Kidney epithelial cell (primary cell): Measurements from ENCODE around the gene NPHP4. TPM values are rescaled to one million over a fixed set of nuclear protein-coding genes. Genes with fewer than 3 reads are reported as not detected.
A peak's percentile ranks its signal among the peaks of the same experiment; 100 is the strongest.

Experiments
- DNase-seq: peaks from one replicate; pipeline ENCODE4 v3.0.0-alpha.2; 2010; ENCODE audit warnings: low read depth
- H3K27me3 ChIP-seq: 2 replicates; pipeline ENCODE4 v1.6.0; 2011; ENCODE audit warnings: low read length; ENCODE audit not compliant: control insufficient read depth, insufficient read depth
- H3K36me3 ChIP-seq: 2 replicates; pipeline ENCODE4 v1.5.1; 2011; ENCODE audit warnings: low read length; ENCODE audit not compliant: control insufficient read depth, insufficient read depth
- H3K4me3 ChIP-seq: 2 replicates; pipeline ENCODE4 v1.5.1; 2011; ENCODE audit warnings: low read depth, mild to moderate bottlenecking, control low read depth, low read length
- total RNA-seq: library from RNA; depleted of rRNA; stranded (reverse); fragments of >200 nt; gene quantifications from 2 replicates; pipeline ENCODE4 v1.2.3, GENCODE V29; 2015
- TF ChIP-seq, protein P1 (sequence below): IDR thresholded peaks from 2 replicates; pipeline ENCODE4 v1.5.1; 2011; ENCODE audit warnings: mild to moderate bottlenecking, moderate library complexity, low read length, control low read depth, inconsistent platforms; ENCODE audit not compliant: insufficient read depth, poor library complexity, severe bottlenecking

Gene NPHP4
- total RNA-seq, 1 donor from 2014 or later: 6.6 TPM

DNA sequence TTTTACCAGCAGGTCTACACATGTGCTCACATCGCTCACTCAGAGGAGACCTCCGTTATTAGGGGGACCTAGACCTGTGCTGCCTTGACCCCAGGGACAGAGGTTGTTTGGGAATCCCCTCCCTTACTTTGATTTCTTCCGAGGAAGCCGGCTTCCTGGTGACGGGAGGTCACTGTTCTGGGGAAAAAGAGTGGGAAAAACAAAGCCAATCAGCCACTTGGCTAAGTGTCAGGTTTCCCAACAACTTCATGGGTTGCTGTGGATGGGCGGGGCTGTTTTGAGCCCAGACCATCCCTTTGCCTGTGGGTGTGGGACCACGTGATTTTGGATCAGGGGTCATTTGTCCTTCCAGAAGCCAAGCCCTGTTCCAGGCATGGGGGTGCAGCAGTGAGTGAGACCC, 46.4 kb upstream of the NPHP4 start:
- Histone ChIP-seq H3K36me3 (no peaks in the 10 kb centered on the region), H3K4me3 (no peak overlapping the region), H3K27me3 (peaks cover 38% of the 10 kb centered on the region)
- TF ChIP-seq, protein P1, sequence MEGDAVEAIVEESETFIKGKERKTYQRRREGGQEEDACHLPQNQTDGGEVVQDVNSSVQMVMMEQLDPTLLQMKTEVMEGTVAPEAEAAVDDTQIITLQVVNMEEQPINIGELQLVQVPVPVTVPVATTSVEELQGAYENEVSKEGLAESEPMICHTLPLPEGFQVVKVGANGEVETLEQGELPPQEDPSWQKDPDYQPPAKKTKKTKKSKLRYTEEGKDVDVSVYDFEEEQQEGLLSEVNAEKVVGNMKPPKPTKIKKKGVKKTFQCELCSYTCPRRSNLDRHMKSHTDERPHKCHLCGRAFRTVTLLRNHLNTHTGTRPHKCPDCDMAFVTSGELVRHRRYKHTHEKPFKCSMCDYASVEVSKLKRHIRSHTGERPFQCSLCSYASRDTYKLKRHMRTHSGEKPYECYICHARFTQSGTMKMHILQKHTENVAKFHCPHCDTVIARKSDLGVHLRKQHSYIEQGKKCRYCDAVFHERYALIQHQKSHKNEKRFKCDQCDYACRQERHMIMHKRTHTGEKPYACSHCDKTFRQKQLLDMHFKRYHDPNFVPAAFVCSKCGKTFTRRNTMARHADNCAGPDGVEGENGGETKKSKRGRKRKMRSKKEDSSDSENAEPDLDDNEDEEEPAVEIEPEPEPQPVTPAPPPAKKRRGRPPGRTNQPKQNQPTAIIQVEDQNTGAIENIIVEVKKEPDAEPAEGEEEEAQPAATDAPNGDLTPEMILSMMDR: no peak
- DNase-seq: no peak

GRCh38 chr1:6037338-6037762, 45.1 kb upstream of the NPHP4 start:
- Histone ChIP-seq H3K4me3 (no peak overlapping the region), H3K27me3 (peaks cover 41% of the 10 kb centered on the region), H3K36me3 (no peaks in the 10 kb centered on the region)
- TF ChIP-seq, protein P1: no peak
- no peak for DNase-seq

DNA sequence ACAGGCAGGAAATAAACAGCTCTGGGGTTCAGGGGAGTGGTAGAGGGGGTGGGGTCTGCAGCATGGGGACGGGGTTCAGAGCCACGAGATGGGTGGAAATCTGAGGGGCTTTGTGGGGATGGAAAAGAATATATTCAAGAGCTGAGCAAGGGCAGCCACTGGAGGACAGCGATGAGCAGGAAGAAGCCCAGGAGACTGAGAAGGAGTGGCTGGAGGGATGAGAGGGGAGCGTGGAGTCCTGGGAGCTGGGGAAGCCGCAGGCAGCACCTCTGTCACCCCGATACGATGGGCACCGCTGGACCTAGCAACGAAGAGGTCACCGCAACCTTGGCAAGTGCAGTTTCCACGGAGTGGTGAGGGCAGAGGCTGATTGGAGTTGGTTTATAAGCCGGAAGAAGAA, 43.5 kb upstream of the NPHP4 start:
- no peak overlapping the region for H3K4me3 ChIP-seq
- TF ChIP-seq, protein P1: peak; percentile 13
- DNase-seq: no peak
- no peaks in the 10 kb centered on the region for H3K36me3 ChIP-seq
- H3K27me3 ChIP-seq: peaks cover 41% of the 10 kb centered on the region

GRCh38 chr1:6035303-6035702, 43.1 kb upstream of the NPHP4 start:
- H3K36me3 ChIP-seq: no peaks in the 10 kb centered on the region
- H3K27me3 ChIP-seq: peaks cover 41% of the 10 kb centered on the region
- TF ChIP-seq, protein P1: no peak
- DNase-seq: no peak
- no peak overlapping the region for H3K4me3 ChIP-seq

- no peak for DNase-seq
- H3K27me3 ChIP-seq: peaks cover 36% of the 10 kb centered on the region
- TF ChIP-seq, protein P1: no peak
- H3K4me3 ChIP-seq: no peak overlapping the region
- H3K36me3 ChIP-seq: no peaks in the 10 kb centered on the region
Measured at GRCh38 chr1:6034750-6035096, 42.5 kb upstream of the NPHP4 start.

GRCh38 chr1:6033986-6034749, 41.9 kb upstream of the NPHP4 start:
- no peak overlapping the region for H3K4me3 ChIP-seq
- DNase-seq: no peak
- H3K27me3 ChIP-seq: peaks cover 31% of the 10 kb centered on the region
- TF ChIP-seq, protein P1: peak; percentile 71
- no peaks in the 10 kb centered on the region for H3K36me3 ChIP-seq
